DMS153 treated with DMSO at 0.1 percent for 48 hours (cell line): ENCODE measurements around the gene OR10H2.
"Not testable (repeated sequence)": the region's sequence is repeated elsewhere in the genome, so short reads cannot be mapped to it uniquely, and the experiment has no call there.

Experiments used
- DNase-seq: peaks from one replicate; lab custom pipeline; 2025; ENCODE audit not compliant: unreplicated experiment; lab: John Stamatoyannopoulos, UW

OR10H2 gene

GRCh38 chr19:15727724-15728123, at the start of gene OR10H2:
OR10H2 (plus strand) TSS chr19:15728024; CDS start chr19:15728044, 20 bp downstream.
- DNase-seq: no peak

- DNase-seq: no peak
These were observed 48.7 kb upstream of the OR10H2 start for GRCh38 chr19:15679089-15679488.

DNA sequence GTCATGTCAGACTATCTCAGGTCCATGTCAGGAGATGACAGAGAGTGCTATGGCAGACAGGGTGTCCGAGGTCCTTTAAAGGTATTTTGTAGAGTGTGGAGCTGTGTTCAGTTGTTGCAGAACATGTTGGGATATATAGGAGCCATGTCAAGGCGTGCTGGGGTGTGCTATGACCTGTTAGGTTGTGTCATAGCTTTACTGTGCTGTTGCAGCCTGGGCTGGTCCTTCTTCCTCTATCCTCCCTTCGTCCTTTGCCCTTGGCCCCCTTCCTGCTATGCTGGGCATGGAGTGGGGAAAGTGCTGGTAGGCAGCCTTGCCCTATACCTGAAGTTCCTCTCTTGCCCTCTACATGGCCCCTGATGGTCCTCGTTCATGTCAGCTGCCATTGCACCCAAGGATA, 48.0 kb upstream of the OR10H2 start:
- DNase-seq: not testable (repeated sequence)

- DNase-seq: no peak
These were observed 47.1 kb upstream of the OR10H2 start for GRCh38 chr19:15680478-15681322.

DNA sequence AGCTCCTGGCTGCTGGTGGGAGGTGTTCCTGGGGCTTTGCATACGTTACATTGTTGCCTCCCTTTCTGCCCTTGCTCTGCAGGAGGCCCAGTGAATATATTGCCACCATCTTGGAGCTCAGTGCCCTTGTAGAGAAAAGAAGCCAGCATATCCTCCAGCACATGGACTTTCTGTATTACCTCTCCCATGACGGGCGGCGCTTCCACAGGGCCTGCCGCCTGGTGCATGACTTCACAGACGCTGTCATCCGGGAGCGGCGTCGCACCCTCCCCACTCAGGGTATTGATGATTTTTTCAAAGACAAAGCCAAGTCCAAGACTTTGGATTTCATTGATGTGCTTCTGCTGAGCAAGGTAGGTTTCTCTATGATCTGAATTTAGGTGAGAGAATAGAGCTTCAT, 44.4 kb upstream of the OR10H2 start:
- no peak for DNase-seq

GRCh38 chr19:15684828-15685227, 43.0 kb upstream of the OR10H2 start:
- DNase-seq: no peak

- no peak for DNase-seq
These were observed 31.1 kb upstream of the OR10H2 start for GRCh38 chr19:15696654-15697194.

GRCh38 chr19:15701757-15702533, 25.9 kb upstream of the OR10H2 start:
- DNase-seq: peak; percentile 59

DNA sequence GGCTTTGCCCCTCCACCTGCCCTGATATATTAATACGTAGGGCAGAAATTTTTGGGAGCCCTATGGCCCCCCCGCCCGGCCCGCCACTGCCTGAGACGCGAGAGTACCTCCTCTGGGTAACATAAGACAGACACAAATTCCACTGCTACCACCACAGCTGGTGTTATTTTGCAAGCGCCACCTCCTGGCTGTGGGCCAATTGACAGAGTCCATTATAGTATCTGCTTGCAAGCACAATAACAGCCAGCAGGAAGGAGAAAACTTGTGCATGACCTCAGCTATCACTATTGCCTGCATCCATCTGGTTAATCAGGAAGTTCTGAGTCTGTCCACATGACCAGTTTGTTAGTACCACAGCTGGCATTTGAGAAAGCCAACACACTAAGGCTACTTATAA, 25.3 kb upstream of the OR10H2 start:
- DNase-seq: peak; percentile 63

DNA sequence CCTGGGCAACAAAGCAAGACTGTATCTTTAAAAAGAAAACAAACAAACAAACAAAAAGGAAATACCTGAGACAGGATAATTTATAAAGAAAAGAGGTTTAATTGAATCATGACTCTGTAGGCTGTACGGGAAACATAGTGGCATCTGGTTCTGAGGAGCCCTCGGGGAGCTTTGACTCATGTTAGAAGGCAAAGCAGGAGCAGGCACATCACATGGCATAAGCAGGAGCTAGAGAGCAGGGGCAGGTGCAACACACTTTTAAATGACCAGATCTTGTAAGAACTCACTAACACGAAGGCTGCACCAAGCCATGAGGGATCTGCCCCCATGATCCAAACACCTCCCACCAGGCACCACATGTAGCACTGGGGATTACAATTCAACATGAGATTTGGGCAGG, 13.2 kb upstream of the OR10H2 start:
- DNase-seq: no peak

DNA sequence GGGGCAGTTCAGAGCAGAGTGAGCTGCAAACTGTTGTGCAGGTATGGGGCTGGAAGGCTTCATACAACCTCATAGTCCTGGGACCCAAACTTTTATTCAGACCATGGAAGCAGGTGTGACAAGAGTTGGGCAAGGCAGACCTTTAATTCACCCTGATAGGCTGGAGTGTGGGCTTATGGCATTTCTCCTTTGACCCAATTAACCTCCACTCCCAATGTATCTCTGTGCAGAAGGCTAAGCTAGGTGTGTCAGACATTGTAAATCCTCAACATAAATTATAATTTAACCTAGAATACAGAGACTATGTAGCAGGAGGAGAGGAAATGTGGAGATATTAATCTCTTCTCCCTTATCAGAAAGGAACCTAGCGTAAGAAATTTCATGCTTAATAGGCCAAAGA, 12.2 kb upstream of the OR10H2 start:
- no peak for DNase-seq

DNA sequence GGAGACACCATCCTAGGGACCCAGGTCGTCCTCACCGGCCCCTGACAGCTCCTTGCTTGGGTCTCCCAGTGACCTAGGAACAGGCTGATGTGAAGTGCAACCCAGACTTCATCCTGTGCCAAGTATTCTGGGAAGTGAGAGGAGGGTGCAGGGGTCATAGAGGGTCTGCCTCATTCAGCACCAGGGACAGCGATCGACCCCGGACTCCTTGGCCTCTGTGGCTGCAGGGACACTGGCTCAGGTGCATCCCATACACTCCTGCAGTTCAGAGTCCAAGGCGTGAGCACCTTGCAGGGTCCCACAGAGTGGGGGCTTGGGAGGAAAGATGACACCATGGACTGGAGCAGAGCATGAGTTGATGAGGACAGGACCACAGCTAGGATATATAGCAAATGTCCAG, 10.0 kb upstream of the OR10H2 start:
- no peak for DNase-seq

DNA sequence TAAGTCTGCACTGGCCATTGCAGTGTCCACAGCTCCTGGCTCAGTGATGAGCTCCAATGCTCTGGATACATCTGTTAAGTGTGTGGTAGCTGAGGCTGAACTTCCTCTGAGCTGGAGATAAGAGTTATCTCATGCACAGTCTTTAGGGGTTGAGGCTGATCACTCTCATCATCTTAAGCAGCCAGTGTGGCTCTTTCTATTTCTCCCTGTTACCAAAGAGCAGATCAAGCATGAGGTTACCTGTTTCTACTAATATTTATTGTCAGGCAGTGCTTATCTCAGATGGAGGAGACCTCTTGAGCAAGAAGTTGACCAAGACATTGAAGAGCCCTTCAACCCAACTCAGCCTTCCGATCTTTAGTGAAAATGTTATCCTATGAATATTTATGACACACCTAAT, 6.6 kb upstream of the OR10H2 start:
- no peak for DNase-seq

DNA sequence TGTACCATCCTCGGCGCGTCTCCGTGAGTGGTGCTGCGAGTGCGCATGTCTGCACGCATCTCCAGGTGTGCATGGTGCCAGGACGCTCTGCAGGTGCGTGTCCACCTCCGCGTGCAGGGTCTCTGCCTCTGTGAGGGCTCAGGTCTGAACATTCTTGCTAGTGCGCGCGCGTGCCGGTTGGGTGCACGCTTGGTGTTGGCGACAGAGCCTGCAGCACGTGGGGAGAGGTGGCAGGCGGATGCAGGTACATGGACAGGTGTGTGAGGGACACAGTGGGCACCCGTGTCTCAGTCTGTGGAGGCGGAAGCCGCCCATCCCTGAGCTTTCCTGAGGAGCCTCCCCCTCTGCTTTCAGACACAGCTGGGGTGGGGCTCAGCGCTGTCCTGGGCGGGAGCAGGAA, 4.9 kb upstream of the OR10H2 start:
- DNase-seq: no peak

- DNase-seq: no peak
These were observed 2.7 kb downstream of the OR10H2 start for GRCh38 chr19:15730538-15730937.

- no peak for DNase-seq
These were observed 4.6 kb downstream of the OR10H2 start for GRCh38 chr19:15732388-15732787.

- no peak for DNase-seq
These were observed 6.1 kb downstream of the OR10H2 start for GRCh38 chr19:15733895-15734294.

DNA sequence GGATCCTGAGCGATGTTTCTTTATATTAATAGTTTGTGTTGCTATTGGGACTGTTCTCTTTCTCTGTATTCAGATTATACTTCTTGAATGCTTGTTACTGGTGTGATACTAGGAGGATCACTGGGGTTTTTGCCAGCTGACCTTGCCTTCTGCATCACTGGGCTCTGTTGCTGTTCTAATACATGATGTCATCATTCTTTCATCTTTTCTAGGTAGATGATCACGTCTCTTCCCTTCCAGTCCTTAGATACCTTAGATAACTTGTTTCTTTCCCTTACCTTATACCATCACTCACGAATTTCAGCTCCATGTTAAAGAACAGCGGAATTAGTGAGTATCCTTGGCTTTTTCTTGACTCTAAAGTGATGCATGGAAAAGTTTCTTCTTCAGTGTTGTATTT, 9.9 kb downstream of the OR10H2 start, which contains the start of gene OR10H3:
Gene OR10H3, plus strand, starts transcription at position 264 of the 400 bp plus-strand sequence. CDS start 3,408 bp downstream, outside the sequence.
- DNase-seq: no peak

DNA sequence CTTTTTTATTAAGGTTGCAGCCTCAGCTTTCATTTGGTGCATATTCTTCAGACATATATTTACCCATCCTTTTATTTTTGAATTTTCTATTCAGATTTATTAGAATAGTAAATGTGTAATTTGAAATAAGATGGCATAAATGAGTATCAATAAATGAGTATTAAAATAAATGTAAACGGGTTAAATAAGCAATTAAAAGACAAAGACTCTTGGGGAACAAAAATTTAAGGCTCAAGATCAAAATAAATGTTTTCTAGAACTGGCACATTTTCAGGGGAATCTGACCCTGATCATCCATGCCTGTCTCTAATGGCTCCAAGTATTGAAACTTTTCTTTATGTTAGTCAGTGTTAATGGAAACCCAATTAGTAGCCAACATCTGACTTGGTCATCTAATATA, 13.0 kb downstream of the OR10H2 start:
- DNase-seq: no peak

GRCh38 chr19:15748239-15748638, 20.4 kb downstream of the OR10H2 start:
- no peak for DNase-seq

- DNase-seq: no peak
These were observed 30.6 kb downstream of the OR10H2 start for GRCh38 chr19:15758379-15758778.
